ENCODE measurements around the gene UNK.

DNA sequence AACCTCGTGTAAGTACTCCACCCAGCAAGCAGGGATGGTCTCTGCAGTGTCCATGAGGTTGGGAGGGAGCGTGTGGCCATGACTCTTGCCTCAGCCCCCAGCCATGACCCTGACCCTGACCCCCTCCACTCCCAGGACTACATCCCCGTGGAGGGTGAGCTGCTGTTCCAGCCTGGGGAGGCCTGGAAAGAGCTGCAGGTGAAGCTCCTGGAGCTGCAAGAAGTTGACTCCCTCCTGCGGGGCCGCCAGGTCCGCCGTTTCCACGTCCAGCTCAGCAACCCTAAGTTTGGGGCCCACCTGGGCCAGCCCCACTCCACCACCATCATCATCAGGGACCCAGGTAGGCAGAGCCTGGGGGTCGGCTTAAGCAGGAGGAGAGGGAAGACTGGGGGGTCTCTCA lies 35.9 kb upstream of the UNK start:
- TF ChIP-seq EZH2 (IDR thresholded peaks at IDR 0.05; ENCODE audit: insufficient read depth, poor library complexity, severe bottlenecking) (no peak), EZH2phosphoT487 (IDR thresholded peaks at IDR 0.05; ENCODE audit: insufficient read depth, low read depth) (no peak)
